DOHH2 (cell line): Measurements from ENCODE around the gene RNF6.

Experiments used
- H3F3A ChIP-seq: fragments of 200-600 bp; sonication (generic), shearing (Covaris generic); 2 replicates; pipeline ENCODE4 v1.6.0; 2016; ENCODE audit warnings: antibody characterized with exemption, mild to moderate bottlenecking; ENCODE audit not compliant: control insufficient read depth, insufficient read depth
- H3K27ac ChIP-seq: fragments of 200-600 bp; sonication (generic); 2 replicates; pipeline ENCODE4 v1.5.1; 2014; ENCODE audit warnings: low read depth, mild to moderate bottlenecking, low read length, moderate library complexity
- H3K27me3 ChIP-seq: fragments of 200-600 bp; sonication (generic); 2 replicates; pipeline ENCODE4 v1.6.1; 2014; ENCODE audit warnings: mild to moderate bottlenecking, low read length, mixed read lengths; ENCODE audit not compliant: control insufficient read depth
- H3K36me3 ChIP-seq: fragments of 200-600 bp; sonication (generic); 2 replicates; pipeline ENCODE4 v1.6.1; 2014; ENCODE audit warnings: mild to moderate bottlenecking, low read length, moderate library complexity, mixed read lengths; ENCODE audit not compliant: control insufficient read depth
- H3K4me1 ChIP-seq: fragments of 200-600 bp; sonication (generic); 2 replicates; pipeline ENCODE4 v1.6.1; 2014; ENCODE audit warnings: mild to moderate bottlenecking, low read length, mixed read lengths; ENCODE audit not compliant: control insufficient read depth
- H3K4me2 ChIP-seq: fragments of 200-600 bp; sonication (generic); 2 replicates; pipeline ENCODE4 v1.6.0; 2014; ENCODE audit warnings: mild to moderate bottlenecking, low read length, moderate library complexity
- H3K4me3 ChIP-seq: fragments of 200-600 bp; sonication (generic); 2 replicates; pipeline ENCODE4 v1.5.1; 2014; ENCODE audit warnings: mild to moderate bottlenecking, low read length, mixed read lengths
- H3K79me2 ChIP-seq: fragments of 200-600 bp; sonication (generic); 2 replicates; pipeline ENCODE4 v1.6.1; 2014; ENCODE audit warnings: mild to moderate bottlenecking, low read length, mixed read lengths; ENCODE audit not compliant: control insufficient read depth
- H3K9me2 ChIP-seq: fragments of 200-600 bp; sonication (generic); replicated peaks from 2 replicates; pipeline ENCODE4 v1.6.1; 2014; ENCODE audit warnings: mild to moderate bottlenecking, low read length, mixed read lengths; ENCODE audit not compliant: control insufficient read depth
- H3K9me3 ChIP-seq: fragments of 200-600 bp; sonication (generic); 2 replicates; pipeline ENCODE4 v1.6.1; 2014; ENCODE audit warnings: antibody characterized with exemption, low read length, mixed read lengths; ENCODE audit not compliant: control insufficient read depth, insufficient read depth
- H4K20me1 ChIP-seq: fragments of 200-600 bp; sonication (generic); 2 replicates; pipeline ENCODE4 v1.6.0; 2014; ENCODE audit warnings: low read depth, mild to moderate bottlenecking, antibody characterized with exemption, low read length, moderate library complexity; ENCODE audit not compliant: control insufficient read depth, insufficient read depth
- EZH2phosphoT487 ChIP-seq: fragments of 200-600 bp; sonication (generic); IDR thresholded peaks from 2 replicates; pipeline ENCODE4 v1.6.1; 2017; ENCODE audit warnings: borderline replicate concordance, mild to moderate bottlenecking, antibody characterized with exemption, low read length, moderate library complexity, mixed read lengths
- TF ChIP-seq, protein P1 (sequence below): fragments of 200-600 bp; sonication (generic); IDR thresholded peaks from one replicate; pipeline ENCODE4 v1.5.1; 2014; ENCODE audit warnings: antibody characterized with exemption, mild to moderate bottlenecking, low read depth, low read length; ENCODE audit not compliant: poor library complexity, severe bottlenecking

The RNF6 gene

DNA sequence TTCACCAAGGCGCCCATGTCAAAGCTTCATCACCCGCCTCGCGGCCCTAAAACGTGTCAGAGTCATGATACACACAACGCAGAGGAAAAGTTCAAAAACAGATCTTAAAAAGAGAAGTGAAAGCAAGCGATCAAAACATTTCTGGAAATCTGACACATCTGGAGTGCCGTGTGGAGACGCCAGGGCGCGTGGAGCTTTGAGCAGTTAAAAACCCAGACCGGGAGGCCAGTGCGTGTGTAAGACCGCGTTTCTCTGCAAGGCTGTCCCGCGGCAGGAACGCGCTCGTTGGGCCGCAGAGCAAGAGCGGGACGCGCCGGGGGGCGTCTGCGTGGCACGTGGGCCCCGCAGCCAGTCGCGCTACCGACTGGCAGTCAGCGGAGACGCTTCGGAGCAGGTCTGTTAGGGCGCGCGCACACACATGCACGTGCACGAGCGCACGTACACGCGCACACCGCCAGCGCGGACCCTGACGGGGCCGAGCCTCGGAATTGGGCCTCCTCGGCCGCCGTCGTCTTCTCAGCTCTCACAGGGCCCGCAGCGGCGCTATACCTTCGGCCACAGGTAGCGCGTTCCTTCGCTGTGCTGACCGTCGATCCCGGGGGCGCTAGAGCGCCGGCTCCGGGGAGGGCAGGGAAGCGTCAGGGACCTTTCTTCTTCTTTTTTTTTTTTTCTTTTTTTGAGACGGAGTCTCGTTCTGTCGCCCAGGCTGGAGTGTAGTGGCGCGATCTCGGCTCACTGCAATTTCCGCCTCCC, 35.8 kb downstream of the RNF6 start:
- H3K27me3 ChIP-seq, result no peaks in the 10 kb centered on the region
- peaks cover 6% of the 10 kb centered on the region for H3F3A ChIP-seq
- peaks cover 14% of the 10 kb centered on the region for H3K36me3 ChIP-seq
- TF ChIP-seq, protein P1, sequence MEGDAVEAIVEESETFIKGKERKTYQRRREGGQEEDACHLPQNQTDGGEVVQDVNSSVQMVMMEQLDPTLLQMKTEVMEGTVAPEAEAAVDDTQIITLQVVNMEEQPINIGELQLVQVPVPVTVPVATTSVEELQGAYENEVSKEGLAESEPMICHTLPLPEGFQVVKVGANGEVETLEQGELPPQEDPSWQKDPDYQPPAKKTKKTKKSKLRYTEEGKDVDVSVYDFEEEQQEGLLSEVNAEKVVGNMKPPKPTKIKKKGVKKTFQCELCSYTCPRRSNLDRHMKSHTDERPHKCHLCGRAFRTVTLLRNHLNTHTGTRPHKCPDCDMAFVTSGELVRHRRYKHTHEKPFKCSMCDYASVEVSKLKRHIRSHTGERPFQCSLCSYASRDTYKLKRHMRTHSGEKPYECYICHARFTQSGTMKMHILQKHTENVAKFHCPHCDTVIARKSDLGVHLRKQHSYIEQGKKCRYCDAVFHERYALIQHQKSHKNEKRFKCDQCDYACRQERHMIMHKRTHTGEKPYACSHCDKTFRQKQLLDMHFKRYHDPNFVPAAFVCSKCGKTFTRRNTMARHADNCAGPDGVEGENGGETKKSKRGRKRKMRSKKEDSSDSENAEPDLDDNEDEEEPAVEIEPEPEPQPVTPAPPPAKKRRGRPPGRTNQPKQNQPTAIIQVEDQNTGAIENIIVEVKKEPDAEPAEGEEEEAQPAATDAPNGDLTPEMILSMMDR, result peak; percentile 53
- TF ChIP-seq EZH2phosphoT487, result no peak
- H3K27ac ChIP-seq, result peak overlapping the region; percentile 96
- H4K20me1 ChIP-seq, result no peaks in the 10 kb centered on the region
- peaks cover 48% of the 10 kb centered on the region for H3K4me1 ChIP-seq
- H3K4me2 ChIP-seq, result peak overlapping the region; percentile 86
- H3K9me2 ChIP-seq, result no peaks in the 10 kb centered on the region
- H3K4me3 ChIP-seq, result peak overlapping the region; percentile 86
- H3K79me2 ChIP-seq, result peaks cover 14% of the 10 kb centered on the region
- H3K9me3 ChIP-seq, result peaks cover 8% of the 10 kb centered on the region; the same call in 1 of the 2 replicates

DNA sequence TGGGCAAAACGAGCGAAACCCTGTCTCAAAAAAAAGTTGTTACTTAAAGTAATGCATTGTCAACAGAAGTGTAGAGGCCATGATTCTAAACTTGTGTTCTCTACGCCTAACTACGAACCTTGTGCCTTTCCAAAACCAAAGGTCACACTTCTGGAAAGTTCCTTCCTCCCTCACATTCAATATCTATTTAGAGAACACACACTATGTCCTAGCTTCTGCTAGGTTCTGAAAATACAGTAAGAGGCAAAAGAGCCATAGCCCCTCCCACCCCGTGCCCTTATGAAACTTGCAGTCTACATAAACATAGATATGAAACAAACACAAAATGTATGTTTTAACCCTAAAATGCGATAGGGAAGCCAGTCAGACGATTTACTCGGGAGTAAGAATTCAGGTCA, 36.4 kb downstream of the RNF6 start:
- TF ChIP-seq, protein P1, result no peak
- no peak for TF ChIP-seq EZH2phosphoT487
- H3K9me2 ChIP-seq, result no peaks in the 10 kb centered on the region
- H3K4me2 ChIP-seq, result peak overlapping the region; percentile 86
- H3F3A ChIP-seq, result peaks cover 6% of the 10 kb centered on the region
- H4K20me1 ChIP-seq, result no peaks in the 10 kb centered on the region
- peaks cover 14% of the 10 kb centered on the region for H3K79me2 ChIP-seq
- H3K9me3 ChIP-seq, result peaks cover 8% of the 10 kb centered on the region; the same call in 1 of the 2 replicates
- H3K36me3 ChIP-seq, result peaks cover 14% of the 10 kb centered on the region
- peaks cover 48% of the 10 kb centered on the region for H3K4me1 ChIP-seq
- peak overlapping the region; percentile 96 for H3K27ac ChIP-seq
- no peaks in the 10 kb centered on the region for H3K27me3 ChIP-seq
- peak overlapping the region; percentile 86 for H3K4me3 ChIP-seq

DNA sequence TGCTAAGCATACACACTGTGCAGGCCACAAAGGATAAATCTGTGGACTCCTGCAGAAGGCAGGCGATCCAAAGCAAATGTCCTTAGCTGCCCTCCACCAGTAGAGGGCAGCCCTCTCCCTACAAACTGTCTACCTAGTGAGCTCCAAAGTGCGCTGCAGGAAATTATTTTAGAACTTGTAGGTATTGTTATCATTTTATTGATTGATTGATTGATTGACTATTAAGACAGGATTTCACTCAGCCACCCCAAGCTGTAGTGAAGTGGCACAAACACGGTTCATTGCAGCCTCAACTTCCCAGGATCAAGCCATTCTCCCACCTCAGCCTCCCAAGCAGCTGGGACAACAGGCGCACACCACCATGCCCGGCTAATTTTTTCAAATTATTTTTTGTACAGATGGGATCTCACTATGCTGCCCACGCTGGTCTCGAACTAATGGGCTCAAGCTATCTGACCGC, 37.3 kb downstream of the RNF6 start:
- H3K9me3 ChIP-seq, result peaks cover 8% of the 10 kb centered on the region; the same call in 1 of the 2 replicates
- no peaks in the 10 kb centered on the region for H3K27me3 ChIP-seq
- peak overlapping the region; percentile 96; the same call in 1 of the 2 replicates for H3K27ac ChIP-seq
- no peaks in the 10 kb centered on the region for H4K20me1 ChIP-seq
- peak overlapping the region; percentile 50 for H3K4me2 ChIP-seq
- H3K4me3 ChIP-seq, result no peak overlapping the region
- H3K4me1 ChIP-seq, result peaks cover 48% of the 10 kb centered on the region
- peaks cover 14% of the 10 kb centered on the region for H3K79me2 ChIP-seq
- H3K9me2 ChIP-seq, result no peaks in the 10 kb centered on the region
- TF ChIP-seq EZH2phosphoT487, result no peak
- TF ChIP-seq, protein P1, result peak; percentile 92
- H3F3A ChIP-seq, result peaks cover 6% of the 10 kb centered on the region
- H3K36me3 ChIP-seq, result peaks cover 10% of the 10 kb centered on the region
